IPS DF 6.9 (cell line): ENCODE measurements around the gene LIPJ.
A peak's percentile ranks its signal among the peaks of the same experiment; 100 is the strongest.

Source experiments
- DNase-seq: peaks from one replicate; pipeline ENCODE4 v3.0.0-alpha.2; 2013; ENCODE audit warnings: low read depth, low spot score
- H3K27ac ChIP-seq: one replicate; pipeline ENCODE4 v1.5.1; 2013; ENCODE audit warnings: low read length, control low read depth
- H3K27me3 ChIP-seq: 2 replicates; pipeline ENCODE4 v1.6.1; 2013; ENCODE audit warnings: mild to moderate bottlenecking, low read length; ENCODE audit not compliant: control insufficient read depth, insufficient read depth
- H3K36me3 ChIP-seq: 2 replicates; pipeline ENCODE4 v1.6.1; 2013; ENCODE audit warnings: low read length; ENCODE audit not compliant: control insufficient read depth, insufficient read depth
- H3K4me1 ChIP-seq: 2 replicates; pipeline ENCODE4 v1.6.1; 2013; ENCODE audit warnings: low read length; ENCODE audit not compliant: control insufficient read depth, insufficient read depth
- H3K4me3 ChIP-seq: 2 replicates; pipeline ENCODE4 v1.5.1; 2013; ENCODE audit warnings: mild to moderate bottlenecking, low read length
- H3K9me3 ChIP-seq: 2 replicates; pipeline ENCODE4 v1.6.1; 2013; ENCODE audit warnings: low read length, inconsistent platforms; ENCODE audit not compliant: control insufficient read depth, insufficient read depth
- WGBS: extraction: QIAGEN DNeasy Blood & Tissue Kit; methylation state at CpG from one replicate; pipeline ENCODE4 v1.1.7; 2013; ENCODE audit warnings: mixed read lengths, missing lambda C conversion rate; ENCODE audit not compliant: insufficient read length, insufficient coverage; 5-methylcytosine and 5-hydroxymethylcytosine counted together

The LIPJ gene

GRCh38 chr10:88553116-88553752 is 33.3 kb upstream of the LIPJ start:
- no peak overlapping the region for H3K4me3 ChIP-seq
- WGBS: no CpG with 5 or more reads among the region's 2 CpGs
- H3K4me1 ChIP-seq: no peaks in the 10 kb centered on the region

GRCh38 chr10:88555190-88555908 is 31.2 kb upstream of the LIPJ start:
- Histone ChIP-seq H3K9me3 (no peaks in the 10 kb centered on the region), H3K4me3 (no peak overlapping the region), H3K36me3 (no peaks in the 10 kb centered on the region), H3K27me3 (no peaks in the 10 kb centered on the region), H3K4me1 (no peaks in the 10 kb centered on the region), H3K27ac (no peak overlapping the region)
- DNase-seq: no peak
- no CpG with 5 or more reads among the region's 7 CpGs for WGBS

More at GRCh38 chr10:88553116-88553752, 33.3 kb upstream of the LIPJ start:
- Histone ChIP-seq H3K27ac (no peak overlapping the region), H3K9me3 (no peaks in the 10 kb centered on the region), H3K36me3 (no peaks in the 10 kb centered on the region), H3K27me3 (no peaks in the 10 kb centered on the region)
- peak; percentile 7 for DNase-seq

- whole genome bisulfite sequencing: no CpG with 5 or more reads among the region's 1 CpG
- H3K4me3 ChIP-seq: no peak overlapping the region
- H3K9me3 ChIP-seq: no peaks in the 10 kb centered on the region
- H3K27ac ChIP-seq: no peak overlapping the region
- no peak for DNase-seq
- H3K36me3 ChIP-seq: no peaks in the 10 kb centered on the region
- H3K27me3 ChIP-seq: no peaks in the 10 kb centered on the region
- no peaks in the 10 kb centered on the region for H3K4me1 ChIP-seq
Observed at GRCh38 chr10:88557256-88557655, 29.3 kb upstream of the LIPJ start.

GRCh38 chr10:88557658-88558057 is 28.9 kb upstream of the LIPJ start:
- Histone ChIP-seq H3K27me3 (no peaks in the 10 kb centered on the region), H3K9me3 (no peaks in the 10 kb centered on the region), H3K36me3 (no peaks in the 10 kb centered on the region), H3K4me1 (no peaks in the 10 kb centered on the region), H3K27ac (no peak overlapping the region), H3K4me3 (no peak overlapping the region)
- DNase-seq: no peak
- WGBS: no CpG with 5 or more reads among the region's 2 CpGs

GRCh38 chr10:88562152-88562551 is 24.4 kb upstream of the LIPJ start:
- WGBS: no CpG with 5 or more reads among the region's 1 CpG

GRCh38 chr10:88565072-88565471 is 21.5 kb upstream of the LIPJ start:
- no CpG with 5 or more reads among the region's 1 CpG for WGBS
- no peaks in the 10 kb centered on the region for H3K9me3 ChIP-seq
- DNase-seq: no peak
- no peak overlapping the region for H3K4me3 ChIP-seq
- H3K27me3 ChIP-seq: no peaks in the 10 kb centered on the region
- H3K27ac ChIP-seq: no peak overlapping the region
- no peaks in the 10 kb centered on the region for H3K4me1 ChIP-seq
- no peaks in the 10 kb centered on the region for H3K36me3 ChIP-seq

More at GRCh38 chr10:88562152-88562551, 24.4 kb upstream of the LIPJ start:
- Histone ChIP-seq H3K4me1 (no peaks in the 10 kb centered on the region), H3K9me3 (no peaks in the 10 kb centered on the region), H3K27ac (no peak overlapping the region), H3K36me3 (no peaks in the 10 kb centered on the region), H3K4me3 (no peak overlapping the region), H3K27me3 (no peaks in the 10 kb centered on the region)
- no peak for DNase-seq

- H3K9me3 ChIP-seq: no peaks in the 10 kb centered on the region
- no peak for DNase-seq
- no CpG with 5 or more reads among the region's 4 CpGs for WGBS
- no peak overlapping the region; the same call in 1 of the 2 replicates for H3K4me3 ChIP-seq
- H3K36me3 ChIP-seq: no peaks in the 10 kb centered on the region
- H3K4me1 ChIP-seq: no peaks in the 10 kb centered on the region
- no peak overlapping the region for H3K27ac ChIP-seq
- H3K27me3 ChIP-seq: no peaks in the 10 kb centered on the region
Observed at GRCh38 chr10:88582411-88582805, 4.2 kb upstream of the LIPJ start.

- H3K4me3 ChIP-seq: peak within 1 kb of the TSS; percentile 50; the same call in 1 of the 2 replicates
- no peaks in the 10 kb centered on the region for H3K36me3 ChIP-seq
- DNase-seq: peak; percentile 35
- no CpG with 5 or more reads among the region's 63 CpGs for WGBS
- no peaks in the 10 kb centered on the region for H3K27me3 ChIP-seq
- no peaks in the 10 kb centered on the region for H3K4me1 ChIP-seq
- no peak within 1 kb of the TSS for H3K27ac ChIP-seq
- H3K9me3 ChIP-seq: no peaks in the 10 kb centered on the region
Observed at GRCh38 chr10:88582806-88583583, 3.6 kb upstream of the LIPJ start, which contains the start of gene RNLS. Gene RNLS, minus strand, starts transcription at chr10:88583318.

- no peaks in the 10 kb centered on the region for H3K27me3 ChIP-seq
- no peaks in the 10 kb centered on the region for H3K4me1 ChIP-seq
- no peaks in the 10 kb centered on the region for H3K36me3 ChIP-seq
- DNase-seq: no peak
- H3K4me3 ChIP-seq: peak overlapping the region; percentile 50; the same call in 1 of the 2 replicates
- no CpG with 5 or more reads among the region's 7 CpGs for WGBS
- no peaks in the 10 kb centered on the region for H3K9me3 ChIP-seq
- no peak overlapping the region for H3K27ac ChIP-seq
Observed at GRCh38 chr10:88583584-88583957, 3.0 kb upstream of the LIPJ start.

- H3K4me3 ChIP-seq: no peak overlapping the region
- WGBS: 100% methylated on average over 1 of the region's 1 CpG
- H3K27ac ChIP-seq: no peak overlapping the region
- no peaks in the 10 kb centered on the region for H3K36me3 ChIP-seq
- no peak for DNase-seq
- H3K4me1 ChIP-seq: no peaks in the 10 kb centered on the region
- no peaks in the 10 kb centered on the region; the same call in 1 of the 2 replicates for H3K27me3 ChIP-seq
- no peaks in the 10 kb centered on the region for H3K9me3 ChIP-seq
Observed at GRCh38 chr10:88592381-88592780, 5.8 kb downstream of the LIPJ start.
